ENCODE measurements around the gene TSPAN16.
"Not testable (repeated sequence)": the region's sequence is repeated elsewhere in the genome, so short reads cannot be mapped to it uniquely, and the experiment has no call there.

Gene TSPAN16

DNA sequence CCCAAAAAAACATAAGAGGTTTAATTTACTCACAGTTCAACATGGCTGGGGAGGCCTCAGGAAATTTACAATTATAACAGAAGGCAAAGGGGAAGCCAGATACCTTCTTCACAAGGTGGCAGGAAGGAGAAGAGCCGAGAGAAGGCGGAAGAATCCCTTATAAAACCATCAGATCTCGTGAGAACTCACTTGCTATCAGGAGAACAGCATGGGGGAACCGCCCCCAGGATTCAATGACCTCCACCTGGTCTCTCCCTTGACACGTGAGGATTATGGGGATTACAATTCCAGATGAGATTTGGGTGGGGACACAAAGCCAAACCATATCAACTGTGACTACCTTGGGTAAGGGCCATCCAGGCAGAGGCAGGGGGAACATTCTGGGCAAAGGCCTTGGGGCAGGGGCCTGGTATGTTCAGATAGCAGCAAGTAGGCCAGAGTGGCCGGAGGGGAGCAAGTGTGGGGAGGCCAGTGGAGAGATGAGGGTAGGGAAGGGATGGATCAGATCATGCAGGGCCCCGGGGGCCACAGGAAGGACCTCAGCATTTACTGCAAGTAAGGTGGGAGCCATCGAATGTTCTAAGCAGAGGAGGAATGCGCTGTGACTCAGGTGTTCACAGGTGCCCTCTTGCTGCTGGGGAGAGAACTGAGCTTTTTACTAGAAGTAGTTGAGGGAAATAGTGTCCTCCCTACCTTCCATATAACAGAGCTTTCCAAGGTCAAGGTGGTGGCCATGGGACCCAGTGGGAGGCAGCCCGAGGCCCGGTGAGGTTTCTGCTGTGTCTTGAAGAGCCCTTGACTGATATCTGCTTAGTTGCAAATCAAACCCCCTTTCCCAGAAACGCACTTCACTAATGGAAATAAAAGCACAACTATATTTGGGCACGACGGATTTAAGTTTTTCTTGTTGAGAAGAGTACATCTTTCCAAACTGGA, 25.5 kb downstream of the TSPAN16 start:
- no peak for DNase-seq

DNA sequence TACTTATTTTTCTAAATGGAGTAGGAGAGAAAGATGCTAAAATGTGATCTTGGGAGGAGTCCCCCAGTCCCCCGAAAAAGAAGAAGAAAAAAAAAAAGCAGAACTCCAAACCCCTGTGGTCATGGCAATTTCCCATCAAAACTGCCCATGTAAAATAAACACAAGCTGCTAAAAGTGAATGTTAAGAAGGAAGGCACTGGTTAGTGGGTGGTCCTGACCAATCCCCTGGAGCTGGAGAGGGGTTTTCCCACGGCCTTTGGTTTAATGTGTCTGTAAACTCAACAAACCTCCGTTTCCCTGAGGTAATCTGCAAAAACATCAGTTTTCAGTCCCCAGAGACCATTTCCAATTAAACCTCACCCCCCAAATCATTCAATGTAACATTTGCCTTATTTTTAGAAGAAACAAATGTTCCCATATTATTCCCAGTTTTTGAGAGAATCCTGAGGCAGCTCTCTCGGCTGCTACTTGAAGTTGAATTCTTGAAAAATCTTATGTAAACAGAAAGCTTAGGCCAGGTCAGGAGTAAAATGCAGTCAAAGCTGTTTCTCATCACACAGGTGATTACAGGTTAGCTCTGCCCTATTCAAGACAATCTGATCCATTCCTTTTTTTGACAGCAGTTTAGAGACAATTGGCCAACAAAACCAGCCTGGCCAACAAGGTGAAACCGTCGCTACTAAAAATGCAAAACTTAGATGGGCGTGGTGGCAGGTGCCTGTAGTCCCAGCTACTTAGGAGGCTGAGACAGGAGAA, 26.5 kb downstream of the TSPAN16 start:
- no peak for DNase-seq

DNA sequence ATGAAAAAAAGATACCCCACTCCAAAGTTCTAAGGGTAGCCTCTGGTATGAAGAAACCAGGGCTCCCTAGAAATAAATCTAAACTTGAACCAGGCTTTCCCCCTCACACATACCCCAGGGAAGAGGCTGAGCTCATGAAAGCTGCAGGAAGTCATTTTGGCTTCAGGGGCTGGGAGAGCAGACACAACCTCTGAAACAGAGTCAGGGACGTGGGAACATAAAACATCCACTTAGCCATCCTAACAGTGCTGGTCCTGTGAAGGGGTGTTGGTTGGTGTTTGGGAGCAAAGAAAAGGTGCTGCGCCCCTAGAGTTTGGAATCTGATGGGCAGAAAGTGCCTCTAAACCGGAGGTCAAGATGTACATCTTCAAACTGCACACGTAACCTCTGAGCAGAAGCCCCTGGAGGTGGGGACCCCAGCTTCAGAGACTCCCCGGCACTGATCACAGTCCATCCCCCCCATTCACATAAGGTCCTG, 27.7 kb downstream of the TSPAN16 start:
- no peak for DNase-seq

DNA sequence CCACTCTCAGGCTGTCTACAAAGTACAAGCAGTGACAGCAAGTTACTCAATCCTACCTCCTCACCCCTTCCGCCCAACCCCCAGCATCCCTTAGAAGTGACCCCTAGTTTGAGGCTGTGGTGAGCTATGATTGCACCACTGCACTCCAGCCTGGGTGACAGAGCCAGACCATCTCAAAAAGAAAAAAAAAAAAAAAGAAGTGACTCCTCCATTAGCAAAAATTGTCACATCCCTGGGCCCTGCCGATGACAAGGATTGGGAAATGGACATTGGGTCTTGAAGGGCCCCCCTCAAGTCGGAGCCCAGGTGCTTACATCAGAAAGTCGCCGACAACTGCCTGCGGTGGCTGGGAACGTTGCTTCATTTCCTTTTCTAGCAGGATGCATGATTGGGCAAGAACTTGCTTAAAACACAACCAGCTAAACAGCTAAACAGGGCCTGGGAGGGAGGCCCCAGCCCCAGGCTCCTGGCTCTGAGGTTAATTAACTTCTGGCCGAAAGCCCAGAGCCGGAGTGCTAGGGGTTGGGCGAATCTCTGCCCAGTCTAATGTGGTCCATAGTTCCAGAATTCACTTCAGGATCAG, 28.2 kb downstream of the TSPAN16 start:
- DNase-seq: peak; percentile 85

DNA sequence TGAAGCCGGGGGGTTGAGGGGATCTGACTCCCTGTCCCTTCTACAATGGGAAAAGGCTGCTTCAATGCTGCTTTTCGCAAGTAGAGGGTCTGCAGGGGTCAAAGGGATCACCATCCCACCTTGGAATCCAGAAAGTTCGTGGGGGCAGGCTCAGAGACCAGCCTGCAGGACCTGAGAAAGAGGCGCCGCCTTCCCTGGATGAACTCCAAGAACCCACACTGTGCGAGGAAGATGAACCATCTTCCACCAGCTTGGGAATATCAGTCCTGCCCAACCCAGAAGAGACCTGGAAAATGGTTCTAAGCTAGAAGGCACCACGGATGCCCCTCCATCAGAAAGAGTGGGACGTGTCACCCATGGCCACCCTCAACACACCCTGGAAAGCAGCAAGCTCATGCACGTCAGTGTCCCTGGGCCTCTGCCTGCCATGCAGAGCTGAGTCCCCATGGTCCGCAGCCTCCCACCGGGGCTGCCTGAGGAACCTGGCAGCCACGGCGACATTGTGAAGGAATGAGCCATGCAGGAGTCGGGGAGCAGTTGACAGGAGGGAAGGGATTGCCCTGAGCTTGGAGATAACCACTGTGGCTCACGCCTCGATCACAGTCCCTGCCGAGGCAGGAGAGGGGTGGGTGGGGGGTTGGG, 28.9 kb downstream of the TSPAN16 start:
- no peak for DNase-seq

DNA sequence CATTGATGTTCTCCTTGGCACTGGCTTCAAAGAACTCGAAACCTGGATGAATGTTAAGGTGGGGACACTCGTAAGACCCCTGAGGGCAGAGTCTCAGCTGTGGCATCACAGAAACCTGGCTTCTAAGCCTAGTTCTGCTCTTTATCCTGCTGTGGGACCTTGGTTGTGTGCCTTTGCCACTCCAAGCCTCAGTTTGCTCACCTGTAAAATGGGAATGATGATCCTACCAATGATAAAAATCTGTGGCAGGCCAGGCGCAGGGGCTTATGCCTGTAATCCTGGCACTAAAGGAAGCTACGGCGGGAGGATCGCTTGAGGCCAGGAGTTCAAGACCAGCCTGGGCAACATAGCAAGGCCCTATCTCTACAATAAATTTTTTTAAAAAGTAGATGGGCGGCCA, 29.6 kb downstream of the TSPAN16 start:
- DNase-seq: no peak

DNA sequence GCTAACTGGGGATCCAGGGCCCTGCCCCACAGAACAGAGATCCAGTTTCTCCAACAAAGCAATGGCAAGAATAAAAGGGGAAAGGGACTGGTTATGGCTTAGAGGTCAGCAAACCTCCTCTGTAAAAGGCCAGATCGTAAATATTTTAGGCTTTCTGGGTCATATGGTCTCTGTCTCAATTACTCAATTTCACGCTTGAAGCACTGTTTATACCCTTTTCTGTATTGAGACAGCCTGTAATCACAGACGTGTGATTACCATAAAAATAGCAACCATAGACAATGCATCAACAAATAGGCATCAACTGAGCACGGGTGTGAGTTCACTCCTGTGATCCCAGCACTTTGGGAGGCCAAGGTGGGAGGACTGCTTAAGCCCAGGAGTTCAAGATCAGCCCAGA, 34.2 kb downstream of the TSPAN16 start:
- DNase-seq: no peak

DNA sequence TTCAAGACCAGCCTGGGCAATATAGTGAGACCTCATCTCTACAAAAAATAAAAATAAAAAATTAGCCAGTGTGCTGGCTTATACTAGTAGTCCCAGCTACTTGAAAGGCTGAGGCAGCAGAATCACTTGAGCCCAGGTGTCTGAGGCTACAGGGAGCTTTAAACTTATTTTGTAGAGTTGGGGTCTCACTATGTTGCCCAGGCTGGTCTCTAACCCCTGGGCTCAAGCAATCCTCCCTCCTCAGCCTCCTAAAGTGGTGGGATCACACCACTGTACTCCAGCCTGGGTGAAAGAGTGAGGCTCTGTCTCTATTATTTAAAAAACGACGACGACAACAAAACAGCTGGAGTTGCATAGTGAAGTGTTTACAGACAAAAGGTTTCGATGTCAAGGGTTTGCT, 35.5 kb downstream of the TSPAN16 start:
- no peak for DNase-seq

DNA sequence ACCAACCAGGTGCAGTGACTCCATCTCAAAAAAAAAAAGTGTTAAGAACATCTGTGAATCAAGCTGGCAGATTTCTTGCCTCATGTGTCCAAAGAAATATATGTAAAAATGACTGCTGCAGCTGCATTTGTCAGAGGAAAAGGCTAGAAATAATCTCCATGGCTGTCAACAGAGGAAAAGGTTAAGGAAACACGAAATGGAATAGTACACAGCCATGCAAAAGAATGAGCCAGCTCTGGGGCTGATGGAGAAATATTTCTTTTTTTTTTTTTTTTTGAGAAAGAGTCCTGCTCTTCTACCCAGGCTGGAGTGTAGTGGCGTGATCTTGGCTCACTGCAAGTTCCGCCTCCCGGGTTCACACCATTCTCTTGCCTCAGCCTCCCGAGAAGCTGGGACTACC, 36.9 kb downstream of the TSPAN16 start:
- no peak for DNase-seq

DNA sequence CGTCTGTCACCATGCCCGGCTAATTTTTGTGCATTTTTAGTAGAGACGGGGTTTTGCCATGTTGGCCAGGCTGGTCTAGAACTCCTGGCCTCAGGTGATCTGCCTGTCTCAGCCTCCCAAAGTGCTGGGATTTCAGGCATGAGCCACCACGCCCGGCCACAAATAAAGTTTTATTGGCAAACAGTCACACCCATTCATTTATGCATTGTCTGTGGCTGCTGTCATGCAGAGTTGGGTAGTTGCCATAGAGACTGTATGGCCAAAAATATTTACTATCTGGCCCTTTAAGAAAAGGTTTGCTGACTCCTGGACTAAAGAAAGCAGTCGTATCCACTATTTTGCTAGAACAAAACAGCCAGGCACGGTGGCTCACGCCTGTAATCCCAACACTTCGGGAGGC, 37.9 kb downstream of the TSPAN16 start:
- not testable (repeated sequence) for DNase-seq

DNA sequence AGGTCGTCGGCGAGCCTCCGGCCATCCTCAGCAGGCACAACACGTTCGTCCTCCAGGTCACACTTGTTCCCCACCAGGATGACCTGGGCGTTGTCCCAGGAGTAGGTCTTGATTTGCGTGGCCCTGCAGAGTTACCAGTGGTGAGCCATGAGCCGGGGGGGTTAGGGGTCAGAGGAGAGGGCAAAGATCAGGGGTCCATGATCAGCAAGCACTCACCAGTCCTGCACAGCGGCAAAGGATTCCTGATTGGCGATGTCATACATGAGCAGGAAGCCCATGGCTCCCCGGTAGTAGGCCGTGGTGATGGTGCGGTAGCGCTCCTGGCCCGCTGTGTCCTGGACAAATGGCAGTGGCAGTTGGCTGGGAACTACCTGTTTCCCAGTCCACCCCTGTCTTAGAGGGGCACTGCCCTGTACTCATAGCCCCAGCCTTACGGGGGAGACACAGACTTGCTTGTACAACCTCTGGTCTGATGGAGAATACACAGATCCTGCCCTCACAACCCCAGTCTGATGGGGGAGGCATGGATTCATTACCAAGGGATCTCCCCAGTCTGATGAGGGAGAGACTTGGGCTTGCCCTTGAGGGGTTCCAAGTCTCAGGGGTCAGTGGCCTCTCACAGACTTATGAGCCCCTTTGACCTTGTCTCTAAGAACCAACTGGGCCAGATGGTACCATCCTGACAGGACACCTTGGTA, 39.6 kb downstream of the TSPAN16 start:
- DNase-seq: no peak

DNA sequence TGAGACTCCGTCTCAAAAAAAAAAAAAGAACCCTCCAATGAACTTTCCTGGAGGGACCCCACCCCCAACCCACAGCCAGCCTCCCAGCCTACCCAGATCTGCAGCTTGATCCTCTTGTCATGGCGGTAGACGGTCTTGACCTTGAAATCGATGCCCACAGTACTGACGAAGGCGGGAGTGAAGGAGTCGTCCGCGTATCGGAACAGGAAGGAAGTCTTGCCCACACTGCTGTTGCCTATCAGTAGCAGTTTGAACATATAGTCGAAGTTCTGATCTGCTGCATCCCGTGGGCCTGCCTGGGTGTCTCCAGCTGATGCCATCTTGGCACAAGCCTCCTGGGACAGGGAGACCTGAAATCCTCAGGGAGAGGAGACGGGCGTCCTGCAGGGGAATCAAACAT, 41.1 kb downstream of the TSPAN16 start:
- peak; percentile 32 for DNase-seq

DNA sequence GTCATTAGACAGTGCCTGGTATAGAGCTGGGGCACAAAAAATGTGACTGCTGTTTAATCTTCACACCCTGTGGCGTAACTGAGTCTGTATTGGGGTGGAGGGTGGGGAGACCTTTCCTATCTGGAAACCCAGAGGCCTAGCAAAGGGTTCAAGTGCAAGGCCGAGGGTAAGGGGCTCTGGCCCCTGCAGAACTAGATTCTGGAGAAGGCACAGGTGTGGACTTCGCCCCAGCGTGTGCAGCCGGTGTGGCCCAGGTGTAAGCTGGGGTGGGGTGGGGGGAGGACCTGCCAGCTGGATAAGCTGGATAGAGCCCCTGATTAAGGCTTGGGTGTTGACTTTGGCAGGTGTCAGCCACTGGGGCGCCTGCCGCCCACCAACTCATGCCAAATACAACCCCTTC, 42.2 kb downstream of the TSPAN16 start:
- no peak for DNase-seq

DNA sequence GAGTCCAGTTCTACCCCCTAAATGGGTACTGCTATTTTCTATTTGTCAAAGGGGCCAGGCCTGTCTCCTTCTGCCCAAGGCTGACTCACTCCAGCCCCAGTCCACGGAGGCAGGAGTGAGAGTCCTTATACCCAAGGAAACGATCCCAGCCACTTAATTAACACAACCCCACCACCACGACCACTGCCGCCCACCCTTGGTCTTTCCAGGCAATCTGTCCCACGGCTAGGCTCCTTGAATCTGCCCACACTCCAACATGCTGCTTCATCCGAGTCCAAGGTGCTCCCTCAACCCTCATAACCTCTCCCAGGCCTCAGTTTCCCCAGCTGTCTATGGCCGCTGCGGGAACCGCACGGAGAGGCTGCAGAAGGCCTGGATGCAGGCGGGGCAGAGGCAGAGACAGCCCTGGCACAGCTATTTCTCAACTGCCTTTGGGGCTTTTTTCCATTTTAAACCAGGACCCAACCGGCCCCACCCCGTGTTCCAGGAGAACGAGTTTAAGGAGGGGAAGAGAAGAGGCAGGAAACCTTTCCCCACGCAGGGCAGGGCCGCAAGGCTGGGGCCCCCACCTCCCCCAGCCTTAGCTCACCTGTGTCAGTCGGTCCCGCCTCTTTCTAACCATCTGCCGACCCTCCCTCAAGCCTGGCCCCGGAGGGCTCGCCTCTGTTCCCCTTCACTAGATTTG, 42.8 kb downstream of the TSPAN16 start:
- DNase-seq: no peak

DNA sequence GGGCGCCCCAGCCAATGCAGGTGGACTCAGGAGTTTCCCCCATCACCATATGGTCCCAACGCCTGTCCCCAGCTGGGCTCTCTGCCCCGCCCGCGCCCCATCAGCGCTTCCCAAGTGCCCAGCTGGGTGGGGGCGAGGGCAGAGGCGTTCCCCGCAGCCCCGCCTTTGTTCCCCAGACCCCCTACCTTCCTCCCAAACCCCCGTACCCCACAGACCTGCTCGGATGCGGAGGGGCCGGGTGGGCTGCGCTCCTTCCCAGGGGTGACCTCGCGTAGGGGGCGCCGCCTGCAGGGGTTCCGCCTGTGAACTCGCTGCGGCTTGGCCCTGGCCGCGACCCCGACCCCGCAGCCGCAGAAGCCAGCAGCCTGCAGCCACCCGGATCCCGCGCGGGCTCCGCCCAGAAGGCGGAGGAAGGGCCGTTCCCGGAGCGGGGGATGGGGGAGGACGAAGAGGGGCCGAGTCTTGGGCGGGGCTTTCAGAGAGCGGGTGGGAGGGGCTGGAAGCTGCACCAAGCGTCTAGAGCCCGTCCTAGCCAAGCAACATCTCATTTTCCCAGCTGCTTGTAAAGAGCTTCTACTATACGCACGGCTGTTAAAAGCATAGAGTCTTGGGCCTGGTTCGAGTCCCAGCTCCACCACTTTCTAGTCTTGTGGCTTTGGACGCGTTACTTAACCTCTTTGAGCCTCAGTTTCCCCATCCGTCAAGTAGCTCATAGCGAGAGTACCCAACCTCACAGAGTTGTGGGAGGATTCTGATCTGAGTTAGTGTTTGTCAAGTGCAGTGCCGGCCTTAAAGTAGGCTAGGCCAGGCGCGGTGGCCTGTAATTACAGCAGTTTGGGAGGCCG, 43.5 kb downstream of the TSPAN16 start, which contains the start of gene RAB3D:
RAB3D (minus strand) TSS at position 404 of the 845 bp plus-strand sequence. CDS start 2,258 bp downstream, outside the sequence.
- peak; percentile 89 for DNase-seq

DNA sequence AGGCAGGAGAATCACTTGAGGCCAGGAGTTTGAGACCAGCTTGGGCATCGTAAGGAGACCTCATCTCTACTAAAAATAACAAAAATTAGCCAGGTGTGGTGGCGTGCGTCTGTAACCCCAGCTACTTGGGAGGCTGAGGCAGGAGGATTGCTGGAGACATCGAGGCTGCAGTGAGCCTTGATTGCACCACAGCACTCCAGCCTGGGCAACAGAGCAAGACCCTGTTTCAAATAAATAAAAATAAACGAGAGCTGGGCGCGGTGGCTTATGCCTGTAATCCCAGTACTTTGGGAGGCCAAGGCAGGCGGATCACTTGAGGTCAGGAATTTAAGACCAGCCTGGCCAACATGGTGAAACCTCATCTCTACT, 44.1 kb downstream of the TSPAN16 start:
- not testable (repeated sequence) for DNase-seq

DNA sequence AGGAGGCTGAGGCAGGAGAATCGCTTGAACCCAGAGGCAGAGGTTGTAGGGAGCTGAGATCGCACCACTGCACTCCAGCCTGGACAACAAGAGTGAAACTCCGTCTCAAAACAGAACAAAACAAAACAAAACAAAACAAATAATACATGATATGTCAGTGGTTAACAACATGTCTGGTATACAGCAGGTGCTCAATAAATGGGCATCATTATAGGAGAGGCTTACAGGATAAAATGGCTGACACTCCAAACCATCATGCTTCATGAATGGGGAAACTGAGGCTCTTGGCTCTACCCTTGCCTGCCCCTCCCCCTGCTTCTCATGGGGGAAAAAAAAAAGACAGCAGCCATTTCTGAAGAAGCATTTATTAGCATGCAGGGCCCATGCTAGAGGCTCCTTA, 46.5 kb downstream of the TSPAN16 start:
- no peak for DNase-seq

DNA sequence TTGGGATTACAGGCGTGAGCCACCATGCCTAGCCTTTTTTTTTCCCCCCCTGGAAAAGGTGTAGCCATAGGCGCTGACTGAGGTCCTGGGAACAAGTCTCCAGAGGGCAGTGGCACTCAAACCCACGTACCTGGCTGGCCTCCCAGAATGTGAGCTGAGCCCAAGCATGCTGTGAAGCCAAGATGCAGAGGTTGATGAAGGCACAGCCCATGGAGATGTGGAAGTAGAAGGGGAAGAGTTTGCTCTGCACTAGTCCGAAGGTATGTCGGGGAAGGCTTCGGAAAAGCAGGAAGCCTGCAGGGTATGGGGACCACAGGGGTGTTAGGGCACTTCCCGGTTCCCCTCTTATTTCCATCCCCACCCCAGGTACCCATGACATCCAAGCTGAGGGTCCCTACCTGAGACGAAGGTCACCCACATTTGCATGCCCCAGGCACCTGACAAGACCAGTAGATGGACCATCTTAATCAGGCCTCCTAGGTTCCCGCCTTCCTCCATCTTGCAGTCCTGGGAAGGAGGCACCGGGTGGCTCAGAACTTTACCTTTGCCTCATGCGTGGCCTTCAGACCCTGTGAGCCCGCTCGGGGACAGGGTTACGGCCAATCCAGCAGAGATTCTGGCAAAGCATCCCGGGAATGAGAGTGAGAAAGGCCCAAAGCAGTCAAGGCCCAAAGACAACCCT, 49.3 kb downstream of the TSPAN16 start:
- DNase-seq: no peak

DNA sequence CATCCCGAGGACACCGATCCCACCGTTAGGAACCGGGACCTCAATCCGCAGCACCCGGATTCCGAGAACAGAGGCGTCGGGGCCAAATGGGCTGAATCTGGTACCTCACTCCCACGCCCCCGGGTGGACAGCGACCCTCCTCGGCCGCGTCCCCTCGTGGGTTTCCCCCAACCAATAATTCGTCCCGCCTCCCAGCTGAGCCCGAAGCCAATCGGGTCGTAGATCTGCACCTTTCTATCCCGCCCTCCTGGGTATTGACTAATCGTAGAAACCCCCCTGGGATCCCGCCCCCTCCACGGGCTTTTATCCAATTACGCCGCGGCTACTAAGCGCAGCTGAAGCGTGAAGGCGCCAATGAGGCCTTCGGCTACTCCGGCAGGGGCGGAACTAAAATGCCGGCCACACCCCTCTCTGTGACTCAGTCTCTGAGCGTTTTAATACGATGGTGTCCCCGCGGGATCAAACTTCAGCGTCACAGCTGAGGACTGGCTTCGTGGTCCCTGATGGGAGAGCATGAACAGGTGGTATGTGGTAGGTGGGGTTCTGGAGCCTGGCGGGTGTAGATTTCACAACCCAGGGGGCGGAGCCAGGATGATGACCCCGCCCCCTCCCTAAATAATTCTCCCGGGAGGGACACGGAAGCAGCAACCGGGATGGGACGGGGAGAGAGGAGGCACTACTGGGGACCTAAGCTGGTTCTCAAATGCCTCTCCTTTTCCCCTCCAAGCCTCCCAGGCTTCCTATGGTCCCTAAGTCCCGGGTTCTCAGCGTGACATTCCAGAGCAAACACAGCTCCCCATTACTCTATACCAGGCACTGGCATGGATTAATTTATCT, 50.4 kb downstream of the TSPAN16 start, which contains the start of the genes CCDC159 and TMEM205:
CCDC159 (plus strand) TSS at position 416 of the 837 bp plus-strand sequence; CDS start at position 504, 88 bp downstream.
TMEM205 (minus strand) TSS at position 165 of the 837 bp plus-strand sequence. CDS start 649 bp downstream, outside the sequence.
- DNase-seq: peak; percentile 99

Measured in activated CD4-positive, alpha-beta T cell treated with anti-CD3 and anti-CD28 coated beads, Interleukin-2, Interleukin-6, amounts not matched to agents 100 ng/mL and 50 ng/mL, durations not matched to agents 16 hours and 8 hours (primary cell).